GM19328 (cell line): ENCODE measurements around the gene GPNMB.
A peak's percentile ranks its signal among the peaks of the same experiment; 100 is the strongest.

ENCODE experiments used
- ATAC-seq: cut with Tn5 transposase; IDR thresholded peaks from one replicate; pipeline ENCODE4 v1.9.1; 2021; ENCODE audit warnings: mild to moderate bottlenecking, moderate library complexity; ENCODE audit not compliant: unreplicated experiment

The GPNMB gene

GRCh38 chr7:23228412-23228811 lies 18.2 kb upstream of the GPNMB start:
- ATAC-seq = no peak

GRCh38 chr7:23230641-23231101 lies 15.9 kb upstream of the GPNMB start:
- no peak for ATAC-seq

DNA sequence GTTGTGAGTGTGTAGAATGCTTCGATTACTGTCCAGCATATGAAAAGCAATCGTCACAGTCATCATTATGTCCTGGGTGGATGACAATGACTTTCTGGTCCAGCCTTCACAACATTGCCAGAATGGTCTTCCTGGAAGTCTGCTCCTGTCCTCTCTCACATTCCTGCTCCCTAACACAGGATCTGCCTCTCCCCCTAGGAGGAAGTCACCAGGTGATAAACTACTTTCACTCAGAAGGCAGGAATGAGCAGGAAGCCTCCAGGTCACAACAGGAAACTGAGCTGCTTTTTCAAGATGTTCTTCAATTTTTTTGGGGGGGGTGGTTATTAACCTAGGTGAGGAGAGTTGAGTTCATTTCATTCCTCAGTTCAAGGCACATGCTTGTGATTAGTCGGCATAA lies 13.6 kb upstream of the GPNMB start:
- no peak for ATAC-seq

- peak; percentile 90 for ATAC-seq
Measured at GRCh38 chr7:23234569-23235296, 11.8 kb upstream of the GPNMB start.

GRCh38 chr7:23235813-23236221 lies 10.8 kb upstream of the GPNMB start:
- no peak for ATAC-seq

DNA sequence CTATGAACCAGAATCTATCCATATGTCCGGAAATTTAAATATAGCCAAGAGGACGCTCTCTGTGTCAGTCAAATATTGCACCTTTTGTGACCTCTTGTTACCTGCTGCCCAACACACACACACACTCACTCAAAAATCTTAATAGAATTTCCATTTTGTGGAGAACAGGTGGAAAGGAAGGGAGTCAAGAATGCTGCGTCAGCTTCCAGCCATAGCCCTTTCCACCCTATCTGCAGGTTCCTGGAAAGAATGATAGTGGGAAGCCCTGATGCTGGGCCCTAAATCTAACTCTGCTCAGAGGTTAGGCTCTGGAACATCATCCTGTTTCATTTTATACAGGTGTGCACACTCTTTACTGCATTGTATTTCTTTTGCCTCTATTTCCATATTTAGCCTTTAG lies 9.6 kb upstream of the GPNMB start:
- ATAC-seq = no peak

GRCh38 chr7:23238983-23239652 lies 7.5 kb upstream of the GPNMB start:
- no peak for ATAC-seq

- ATAC-seq = no peak
Measured at GRCh38 chr7:23239698-23240097, 6.9 kb upstream of the GPNMB start.

- no peak for ATAC-seq
Measured at GRCh38 chr7:23242321-23242720, 4.3 kb upstream of the GPNMB start.

DNA sequence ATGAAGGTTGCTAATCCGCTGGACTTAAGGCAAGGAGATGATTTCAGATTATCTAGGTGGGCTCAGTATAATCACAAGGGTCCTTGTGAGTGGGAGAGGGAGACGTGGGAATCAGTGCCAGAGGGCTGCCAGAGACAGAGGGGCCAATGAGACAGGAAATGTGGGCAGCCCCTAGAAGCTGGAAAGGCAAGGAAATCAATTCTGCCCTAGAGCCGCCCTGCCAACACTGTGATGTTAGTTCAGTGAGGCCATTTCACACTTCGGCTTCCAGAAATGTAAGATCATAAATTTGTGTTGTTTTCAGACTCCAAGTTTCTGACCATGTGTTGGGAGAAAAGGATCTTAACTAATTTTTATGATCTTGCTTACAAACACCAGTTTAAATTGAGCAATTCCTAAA lies 3.6 kb upstream of the GPNMB start:
- ATAC-seq = no peak

DNA sequence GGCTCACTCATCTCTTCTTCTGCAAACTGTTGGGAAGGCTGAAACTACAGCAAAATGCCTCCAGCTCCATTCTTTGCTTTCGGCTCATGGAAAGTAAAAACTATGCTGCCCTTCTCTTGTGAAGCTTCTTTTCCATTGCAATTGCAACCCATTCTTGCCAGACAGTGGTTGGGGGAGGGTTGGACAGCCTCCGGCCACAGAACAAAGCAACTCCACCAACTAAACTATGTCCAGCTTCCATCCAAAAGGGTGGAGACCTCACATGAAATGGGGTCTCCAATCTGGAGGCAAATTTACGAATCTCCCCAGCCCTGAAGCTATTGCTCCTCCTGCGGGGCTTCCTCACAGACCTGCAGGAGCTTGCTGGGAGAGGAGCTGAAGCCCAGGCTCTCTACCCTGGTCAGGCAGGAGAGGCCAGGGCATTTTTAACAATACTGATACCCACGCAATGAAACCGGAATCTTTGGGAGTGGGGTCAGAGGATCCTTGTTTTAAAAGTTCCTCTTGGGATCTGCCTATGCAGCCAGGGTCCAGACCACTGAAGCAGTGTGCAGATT lies 549 bp downstream of the GPNMB start:
- ATAC-seq = no peak

DNA sequence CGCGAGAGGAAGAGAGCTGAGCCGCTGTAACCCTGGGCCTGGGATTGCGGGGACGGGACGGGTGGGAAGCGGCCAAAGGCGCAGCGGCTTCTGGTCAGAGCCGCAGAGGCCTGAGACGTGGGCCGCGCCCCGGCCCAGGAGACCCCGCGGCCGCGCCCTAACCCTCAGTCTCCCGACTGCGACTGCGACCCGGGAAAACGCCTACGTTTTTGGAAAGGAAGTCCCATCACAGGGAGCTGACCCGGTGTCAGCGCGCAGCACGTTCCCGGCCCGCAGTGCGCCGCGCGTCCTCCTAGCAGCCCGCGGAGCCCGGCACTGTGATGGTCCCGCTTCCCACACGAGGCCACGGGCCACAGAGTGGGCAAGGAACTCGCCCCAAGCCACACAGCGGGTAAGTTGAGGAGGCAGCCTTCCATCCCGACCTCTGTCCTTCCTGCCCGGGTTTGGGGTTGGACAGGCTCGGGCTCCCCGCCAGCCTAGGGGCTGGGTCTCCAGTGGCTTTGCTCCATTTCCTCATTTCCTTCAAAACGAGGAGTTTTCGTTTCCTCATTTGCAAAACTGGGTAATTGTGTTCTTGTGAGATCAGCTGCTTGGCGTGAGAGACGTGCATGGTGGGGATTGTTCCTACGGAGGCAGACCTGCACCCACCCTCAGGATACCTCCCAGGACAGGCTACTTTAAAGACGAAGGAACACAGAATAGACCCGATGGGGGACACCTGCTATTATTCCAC lies 1.2 kb downstream of the GPNMB start:
- no peak for ATAC-seq

DNA sequence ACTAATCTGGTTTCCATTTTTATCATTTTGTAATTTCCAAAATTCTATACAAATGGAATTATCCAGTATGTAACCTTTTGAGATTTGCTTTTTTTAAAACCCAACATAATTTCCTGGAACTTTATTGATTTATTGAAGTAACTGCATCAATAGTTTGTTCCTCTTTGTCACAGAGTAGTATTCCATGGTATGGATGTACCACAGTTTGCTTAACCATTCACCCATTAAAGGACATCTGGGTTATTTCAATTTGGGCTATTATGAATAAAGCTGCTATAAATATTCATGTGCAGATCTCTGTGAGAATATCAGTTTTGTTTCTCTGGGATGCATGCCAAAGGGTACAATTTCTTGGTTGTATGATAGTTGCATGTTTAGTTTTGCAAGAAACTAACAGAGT lies 2.9 kb downstream of the GPNMB start:
- ATAC-seq = no peak

- no peak for ATAC-seq
Measured at GRCh38 chr7:23254051-23254681, 7.6 kb downstream of the GPNMB start.

GRCh38 chr7:23256731-23257130 lies 10.2 kb downstream of the GPNMB start:
- ATAC-seq = no peak

GRCh38 chr7:23260371-23260770 lies 13.8 kb downstream of the GPNMB start:
- ATAC-seq = no peak

DNA sequence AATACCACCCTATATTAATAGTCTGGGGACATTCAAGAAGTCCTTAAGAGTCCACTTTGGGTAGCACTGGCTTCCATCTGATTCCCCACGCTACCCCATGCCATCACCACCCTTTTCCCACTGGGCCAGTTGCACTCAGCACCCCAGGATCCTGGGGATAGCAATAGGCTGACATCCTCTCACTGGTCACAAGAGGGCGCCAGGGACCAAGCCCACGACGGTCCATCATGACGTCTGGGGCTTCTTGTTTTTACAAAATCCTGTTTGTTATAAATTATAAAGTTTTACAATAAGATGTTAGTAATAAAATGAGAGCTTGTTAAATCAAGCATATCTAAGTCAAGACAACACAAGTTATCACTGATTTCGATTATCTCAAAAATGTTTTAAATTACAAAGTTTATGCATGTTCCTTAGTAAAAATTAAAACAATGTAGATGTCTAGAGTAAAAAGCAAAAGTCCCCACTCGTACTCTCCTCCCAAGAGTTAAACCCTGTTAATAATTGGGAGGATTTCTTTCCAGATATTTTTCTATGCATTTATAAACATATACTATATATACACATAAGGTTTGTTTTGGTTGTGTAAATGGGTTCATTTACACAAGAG lies 15.4 kb downstream of the GPNMB start:
- no peak for ATAC-seq

DNA sequence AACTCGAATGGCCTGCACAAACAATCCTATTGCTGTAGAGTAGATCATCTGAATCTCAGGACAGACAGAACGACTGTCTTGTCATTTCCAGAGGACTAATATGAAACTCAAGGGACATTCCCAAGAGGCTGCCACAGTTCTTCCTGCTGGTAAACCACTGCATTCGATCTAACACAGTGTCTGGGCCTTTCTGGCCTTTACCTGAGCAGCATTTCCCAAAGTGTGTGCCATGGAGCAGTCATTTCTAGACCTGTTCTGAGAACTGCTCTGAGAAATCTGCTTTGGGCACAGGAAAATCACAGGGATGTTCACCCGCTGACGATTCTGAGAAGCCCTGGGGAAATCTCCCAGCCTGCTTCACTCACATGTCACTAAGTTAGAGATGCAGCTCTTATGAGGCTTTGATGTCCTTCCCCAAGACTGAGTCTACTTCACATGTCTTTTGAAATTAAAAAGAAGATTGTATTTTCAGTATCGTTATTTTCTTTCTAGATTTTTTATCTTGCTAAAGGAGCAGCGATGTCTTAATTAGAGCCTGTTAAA lies 18.4 kb downstream of the GPNMB start:
- no peak for ATAC-seq

GRCh38 chr7:23266918-23267317 lies 20.3 kb downstream of the GPNMB start:
- ATAC-seq = no peak

DNA sequence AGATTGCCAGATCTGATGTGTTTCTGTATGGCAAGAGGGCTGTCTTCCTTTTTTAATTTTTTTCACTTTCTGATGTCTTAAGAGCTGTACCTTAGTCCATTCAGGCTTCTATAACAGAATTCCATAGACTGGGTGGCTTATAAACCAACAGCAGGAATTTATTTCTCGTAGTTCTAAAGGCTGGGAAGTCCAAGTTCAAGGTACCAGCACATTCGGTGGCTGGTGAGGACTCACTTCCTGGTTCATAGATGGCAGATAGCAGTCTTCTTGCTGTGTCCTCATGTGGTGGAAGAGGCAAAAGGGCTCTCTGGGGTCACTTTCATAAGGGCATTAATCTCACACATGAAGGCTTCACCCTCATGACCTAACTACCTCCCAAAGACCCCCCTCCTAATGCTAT lies 20.8 kb downstream of the GPNMB start:
- no peak for ATAC-seq
